SK-N-SH (cell line): Measurements from ENCODE around the gene MBLAC1. TPM values are rescaled to one million over a fixed set of nuclear protein-coding genes. Genes with fewer than 3 reads are reported as not detected.

ENCODE experiments used
- CHD2 ChIP-seq: fragments of 150-350 bp; IDR thresholded peaks from 2 replicates; pipeline ENCODE4 v1.6.1; 2018; ENCODE audit warnings: low read length; ENCODE audit not compliant: partially characterized antibody
- FOSL2 ChIP-seq: IDR thresholded peaks from 2 replicates; pipeline ENCODE4 v1.4.0; 2012; ENCODE audit warnings: low read depth, mild to moderate bottlenecking, moderate library complexity, borderline replicate concordance
- GABPA ChIP-seq: IDR thresholded peaks from 2 replicates; pipeline ENCODE4 v1.4.0; 2012; ENCODE audit warnings: low read depth, mild to moderate bottlenecking
- JUND ChIP-seq: IDR thresholded peaks from 2 replicates; pipeline ENCODE4 v1.4.0; 2012
- MEF2A ChIP-seq: IDR thresholded peaks from 2 replicates; pipeline ENCODE4 v1.4.0; 2012; ENCODE audit warnings: low read depth, borderline replicate concordance
- NFIC ChIP-seq: IDR thresholded peaks from 2 replicates; pipeline ENCODE4 v1.4.0; 2012; ENCODE audit warnings: borderline replicate concordance
- PBX3 ChIP-seq: IDR thresholded peaks from 2 replicates; pipeline ENCODE4; 2012
- REST ChIP-seq: IDR thresholded peaks from 2 replicates; pipeline ENCODE4 v1.6.1; 2012; ENCODE audit warnings: mild to moderate bottlenecking, low read depth, low read length, moderate library complexity
- RFX5 ChIP-seq: IDR thresholded peaks from 2 replicates; pipeline ENCODE4 v1.6.1; 2012; ENCODE audit warnings: mild to moderate bottlenecking, improper control_type of control experiment, low read length
- RXRA ChIP-seq: IDR thresholded peaks from 2 replicates; pipeline ENCODE4 v1.4.0; 2012; ENCODE audit warnings: low read depth, mild to moderate bottlenecking, borderline replicate concordance
- SMC3 ChIP-seq: IDR thresholded peaks from 2 replicates; pipeline ENCODE4 v1.6.1; 2012; ENCODE audit warnings: low read depth, low read length, improper control_type of control experiment
- TAF1 ChIP-seq: IDR thresholded peaks from 2 replicates; pipeline ENCODE4 v1.6.1; 2012; ENCODE audit warnings: low read depth, mild to moderate bottlenecking, low read length, moderate library complexity, borderline replicate concordance
- USF2 ChIP-seq: fragments of 150-350 bp; IDR thresholded peaks from 2 replicates; pipeline ENCODE4 v1.6.1; 2017; ENCODE audit warnings: antibody characterized with exemption, low read length, low read depth, borderline replicate concordance
- polyA plus RNA-seq, 3 experiments: library from polyadenylated mRNA; depleted of rRNA; stranded (reverse); fragments of >200 nt; gene quantifications; 2 replicates each; pipeline ENCODE4 v1.2.3, GENCODE V29; 2012
- TF ChIP-seq, protein P1 (sequence below): fragments of 200-600 bp; sonication (generic); IDR thresholded peaks from 2 replicates; pipeline ENCODE4 v1.6.1; 2017; ENCODE audit warnings: antibody characterized with exemption, mild to moderate bottlenecking, moderate library complexity

MBLAC1 gene
- polyA plus RNA-seq, 1 of the 3 experiments (the other 2 are of a cell fraction), result 4.4 TPM

GRCh38 chr7:100148559-100149328 lies 22.0 kb downstream of the MBLAC1 start, which contains the start of gene LAMTOR4 (continued):
- no peak for TF ChIP-seq REST
- TF ChIP-seq RFX5, result peak; percentile 90
- no peak for TF ChIP-seq RXRA
- TF ChIP-seq NFIC, result no peak
- TF ChIP-seq SMC3, result peak; percentile 15; the same call in 1 of the 2 replicates
- TF ChIP-seq PBX3, result peak; percentile 99
- TF ChIP-seq FOSL2, result no peak
- TF ChIP-seq GABPA, result peak; percentile 65
- peak; percentile 84 for TF ChIP-seq USF2
- TF ChIP-seq MEF2A, result no peak
- peak; percentile 69; the same call in 1 of the 2 replicates for TF ChIP-seq TAF1
- peak; percentile 92 for TF ChIP-seq CHD2
- TF ChIP-seq JUND, result no peak
- TF ChIP-seq, protein P1, sequence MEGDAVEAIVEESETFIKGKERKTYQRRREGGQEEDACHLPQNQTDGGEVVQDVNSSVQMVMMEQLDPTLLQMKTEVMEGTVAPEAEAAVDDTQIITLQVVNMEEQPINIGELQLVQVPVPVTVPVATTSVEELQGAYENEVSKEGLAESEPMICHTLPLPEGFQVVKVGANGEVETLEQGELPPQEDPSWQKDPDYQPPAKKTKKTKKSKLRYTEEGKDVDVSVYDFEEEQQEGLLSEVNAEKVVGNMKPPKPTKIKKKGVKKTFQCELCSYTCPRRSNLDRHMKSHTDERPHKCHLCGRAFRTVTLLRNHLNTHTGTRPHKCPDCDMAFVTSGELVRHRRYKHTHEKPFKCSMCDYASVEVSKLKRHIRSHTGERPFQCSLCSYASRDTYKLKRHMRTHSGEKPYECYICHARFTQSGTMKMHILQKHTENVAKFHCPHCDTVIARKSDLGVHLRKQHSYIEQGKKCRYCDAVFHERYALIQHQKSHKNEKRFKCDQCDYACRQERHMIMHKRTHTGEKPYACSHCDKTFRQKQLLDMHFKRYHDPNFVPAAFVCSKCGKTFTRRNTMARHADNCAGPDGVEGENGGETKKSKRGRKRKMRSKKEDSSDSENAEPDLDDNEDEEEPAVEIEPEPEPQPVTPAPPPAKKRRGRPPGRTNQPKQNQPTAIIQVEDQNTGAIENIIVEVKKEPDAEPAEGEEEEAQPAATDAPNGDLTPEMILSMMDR, result peak; percentile 13; the same call in 1 of the 2 replicates
